H9 (cell line): ENCODE results near the gene SYT9. TPM values are rescaled to one million over a fixed set of nuclear protein-coding genes. Genes with fewer than 3 reads are reported as not detected.

Experiments
- DNase-seq: peaks from one replicate; pipeline ENCODE4 v3.0.0-alpha.2; 2017
- H2AFZ ChIP-seq: one replicate; pipeline ENCODE4 v1.6.1; 2013; ENCODE audit warnings: mild to moderate bottlenecking, low read length, control low read depth, moderate library complexity
- H2AK5ac ChIP-seq: 2 replicates; pipeline ENCODE4 v1.6.1; 2013; ENCODE audit warnings: low read length, control low read depth, mixed read lengths; ENCODE audit not compliant: insufficient read length
- H2BK120ac ChIP-seq: one replicate; pipeline ENCODE4 v1.6.1; 2013; ENCODE audit warnings: low read depth, mild to moderate bottlenecking, low read length, control low read depth, inconsistent platforms; ENCODE audit not compliant: poor library complexity, severe bottlenecking
- H2BK12ac ChIP-seq: 2 replicates; pipeline ENCODE4 v1.6.1; 2013; ENCODE audit warnings: low read length, control low read depth, mixed read lengths, low read depth; ENCODE audit not compliant: insufficient read length
- H2BK15ac ChIP-seq: 2 replicates; pipeline ENCODE4 v1.6.1; 2013; ENCODE audit warnings: low read depth, low read length, control low read depth
- H2BK20ac ChIP-seq: one replicate; pipeline ENCODE4 v1.6.1; 2013; ENCODE audit warnings: low read depth, mild to moderate bottlenecking, low read length, control low read depth, inconsistent platforms; ENCODE audit not compliant: poor library complexity, severe bottlenecking
- H2BK5ac ChIP-seq: 2 replicates; pipeline ENCODE4 v1.6.1; 2013; ENCODE audit warnings: low read length, control low read depth, mixed read lengths; ENCODE audit not compliant: insufficient read length
- H3K14ac ChIP-seq: 2 replicates; pipeline ENCODE4 v1.6.1; 2013; ENCODE audit warnings: low read length, control low read depth; ENCODE audit not compliant: insufficient read depth
- H3K18ac ChIP-seq: 2 replicates; pipeline ENCODE4 v1.6.1; 2013; ENCODE audit warnings: low read depth, mild to moderate bottlenecking, mixed read lengths, low read length, control low read depth; ENCODE audit not compliant: insufficient read length
- H3K23ac ChIP-seq: 2 replicates; pipeline ENCODE4 v1.6.1; 2013; ENCODE audit warnings: low read length, control low read depth, mixed read lengths, low read depth; ENCODE audit not compliant: insufficient read length
- H3K23me2 ChIP-seq: 2 replicates; pipeline ENCODE4 v1.6.1; 2013; ENCODE audit warnings: low read depth, mild to moderate bottlenecking, mixed read lengths, low read length, control low read depth; ENCODE audit not compliant: insufficient read length, poor library complexity, severe bottlenecking
- H3K27ac ChIP-seq: 2 replicates; pipeline ENCODE4 v1.5.1; 2013; ENCODE audit warnings: low read length, control low read depth, mixed read lengths, low read depth; ENCODE audit not compliant: insufficient read length
- H3K27me3 ChIP-seq: 2 replicates; pipeline ENCODE4 v1.6.1; 2013; ENCODE audit warnings: low read length, control low read depth, inconsistent platforms; ENCODE audit not compliant: insufficient read depth
- H3K4ac ChIP-seq: 2 replicates; pipeline ENCODE4 v1.6.1; 2013; ENCODE audit warnings: low read depth, mild to moderate bottlenecking, control low read depth, inconsistent platforms, low read length, moderate library complexity
- H3K4me1 ChIP-seq: 2 replicates; pipeline ENCODE4 v1.6.1; 2013; ENCODE audit warnings: low read length, control low read depth, inconsistent platforms; ENCODE audit not compliant: insufficient read depth
- H3K4me2 ChIP-seq: 2 replicates; pipeline ENCODE4 v1.6.1; 2013; ENCODE audit warnings: low read length, control low read depth, mixed read lengths; ENCODE audit not compliant: insufficient read length, insufficient read depth
- H3K56ac ChIP-seq: 2 replicates; pipeline ENCODE4 v1.6.1; 2013; ENCODE audit warnings: low read depth, mild to moderate bottlenecking, mixed read lengths, low read length, control low read depth; ENCODE audit not compliant: insufficient read length
- H3K79me1 ChIP-seq: 2 replicates; pipeline ENCODE4 v1.6.1; 2013; ENCODE audit warnings: low read depth, mild to moderate bottlenecking, moderate library complexity, low read length, control low read depth, inconsistent platforms; ENCODE audit not compliant: insufficient read depth, poor library complexity, severe bottlenecking
- H3K79me2 ChIP-seq: 2 replicates; pipeline ENCODE4 v1.6.1; 2013; ENCODE audit warnings: low read length, control low read depth, inconsistent platforms; ENCODE audit not compliant: insufficient read depth
- H3K9ac ChIP-seq: 2 replicates; pipeline ENCODE4 v1.6.1; 2013; ENCODE audit warnings: low read length, control low read depth, mixed read lengths; ENCODE audit not compliant: insufficient read length; ENCODE audit errors: extremely low read depth
- H3K9me3 ChIP-seq: one replicate; pipeline ENCODE4 v1.6.1; 2013; ENCODE audit warnings: low read depth, low read length, inconsistent platforms; ENCODE audit not compliant: control insufficient read depth
- H3T11ph ChIP-seq: one replicate; pipeline ENCODE4 v1.6.1; 2013; ENCODE audit warnings: mild to moderate bottlenecking, low read length, control low read depth, inconsistent platforms
- H4K20me1 ChIP-seq: one replicate; pipeline ENCODE4 v1.6.1; 2013; ENCODE audit not compliant: control insufficient read depth, insufficient read length, insufficient read depth
- H4K5ac ChIP-seq: 2 replicates; pipeline ENCODE4 v1.6.1; 2013; ENCODE audit warnings: low read depth, mild to moderate bottlenecking, mixed read lengths, low read length, control low read depth; ENCODE audit not compliant: insufficient read length
- H4K8ac ChIP-seq: replicated peaks from 2 replicates; pipeline ENCODE4 v1.6.1; 2013; ENCODE audit warnings: low read length, control low read depth, mixed read lengths, low read depth; ENCODE audit not compliant: insufficient read length
- H4K91ac ChIP-seq: 2 replicates; pipeline ENCODE4 v1.6.1; 2013; ENCODE audit warnings: low read depth, mild to moderate bottlenecking, moderate library complexity, mixed read lengths, low read length, control low read depth; ENCODE audit not compliant: insufficient read length
- H3K27ac Mint-ChIP-seq, 3 experiments: 2 replicates in 2 of 3; 3 replicates in 1 of 3; pipeline ENCODE4 v1.8.0; 2020 to 2021; ENCODE audit warnings: mixed read lengths in 3 of 3, mild to moderate bottlenecking in 1 of 3, moderate library complexity in 1 of 3
- H3K27me3 Mint-ChIP-seq: 2 replicates; pipeline ENCODE4 v1.8.0; 2021; ENCODE audit warnings: low read depth, mild to moderate bottlenecking, moderate library complexity, mixed read lengths
- H3K36me3 Mint-ChIP-seq, 3 experiments: 2 replicates in 2 of 3; 3 replicates in 1 of 3; pipeline ENCODE4 v1.8.0; 2020 to 2021; ENCODE audit warnings: low read depth in 3 of 3, mixed read lengths in 3 of 3; ENCODE audit not compliant: insufficient read depth in 1 of 3
- H3K4me1 Mint-ChIP-seq, 2 experiments: 2 replicates each; pipeline ENCODE4 v1.8.0; 2020; ENCODE audit warnings: mixed read lengths in 2 of 2
- H3K4me3 Mint-ChIP-seq, 2 experiments: 2 replicates in 1 of 2; 3 replicates in 1 of 2; pipeline ENCODE4 v1.8.0; 2020 to 2021; ENCODE audit warnings: mild to moderate bottlenecking in 2 of 2, mixed read lengths in 2 of 2, moderate library complexity in 1 of 2
- H3K9me3 Mint-ChIP-seq, 2 experiments: 2 replicates in 1 of 2; 3 replicates in 1 of 2; pipeline ENCODE4 v1.8.0; 2020; ENCODE audit warnings: mild to moderate bottlenecking in 2 of 2, mixed read lengths in 2 of 2, moderate library complexity in 1 of 2
- WGBS: extraction: QIAGEN DNeasy Blood & Tissue Kit; methylation state at CpG from one replicate; pipeline ENCODE4 v1.1.7; 2013; ENCODE audit warnings: missing lambda C conversion rate, low lambda C conversion rate, mixed read lengths; ENCODE audit not compliant: insufficient read length; ENCODE audit errors: extremely low coverage; 5-methylcytosine and 5-hydroxymethylcytosine counted together
- total RNA-seq: library from RNA; stranded (reverse); gene quantifications from 2 replicates; pipeline ENCODE4 v1.2.1, GENCODE V29; 2021
- TF ChIP-seq, protein P1 (sequence below): fragments of 200-600 bp; sonication (generic); conservative IDR thresholded peaks from 3 replicates; pipeline ENCODE4 v1.8.0; 2021; ENCODE audit warnings: antibody characterized with exemption, mild to moderate bottlenecking

SYT9 gene
- total RNA-seq, 1 experiment from 2014 or later: 0.63 TPM

GRCh38 chr11:7279676-7280075 lies 28.0 kb downstream of the SYT9 start:
- Histone ChIP-seq H3K23ac (no peak overlapping the region), H2AFZ (no peak overlapping the region), H3K27me3 (no peaks in the 10 kb centered on the region), H4K5ac (no peak overlapping the region), H2BK20ac (no peak overlapping the region), H3K4ac (no peak overlapping the region), H3K4me2 (no peak overlapping the region), H3K56ac (no peak overlapping the region), H3K9me3 (no peaks in the 10 kb centered on the region), H2BK15ac (no peak overlapping the region), H2BK12ac (no peak overlapping the region), H3K18ac (no peak overlapping the region), H2AK5ac (no peak overlapping the region), H2BK120ac (no peak overlapping the region), H3K9ac (no peak overlapping the region), H3K27ac (no peak overlapping the region), H4K91ac (no peak overlapping the region), H4K20me1 (no peaks in the 10 kb centered on the region), H3K23me2 (no peaks in the 10 kb centered on the region), H2BK5ac (no peak overlapping the region), H4K8ac (no peak overlapping the region), H3K79me2 (no peaks in the 10 kb centered on the region), H3K79me1 (no peaks in the 10 kb centered on the region), H3T11ph (no peak overlapping the region), H3K14ac (no peak overlapping the region), H3K4me1 (peaks cover 2% of the 10 kb centered on the region; the same call in 1 of the 2 replicates)
- Mint-ChIP-seq H3K9me3 (no peaks in the 10 kb centered on the region; a peak in 1 of 5 replicates), H3K27me3 (no peaks in the 10 kb centered on the region; the same call in 1 of the 2 replicates), H3K36me3 (no peaks in the 10 kb centered on the region), H3K4me1 (peaks cover 5 to 11% of the 10 kb centered on the region in 2 experiments), H3K4me3 (no peak overlapping the region), H3K27ac (no peak overlapping the region)
- DNase-seq: no peak
- WGBS: no CpG with 5 or more reads among the region's 1 CpG
- TF ChIP-seq, protein P1, sequence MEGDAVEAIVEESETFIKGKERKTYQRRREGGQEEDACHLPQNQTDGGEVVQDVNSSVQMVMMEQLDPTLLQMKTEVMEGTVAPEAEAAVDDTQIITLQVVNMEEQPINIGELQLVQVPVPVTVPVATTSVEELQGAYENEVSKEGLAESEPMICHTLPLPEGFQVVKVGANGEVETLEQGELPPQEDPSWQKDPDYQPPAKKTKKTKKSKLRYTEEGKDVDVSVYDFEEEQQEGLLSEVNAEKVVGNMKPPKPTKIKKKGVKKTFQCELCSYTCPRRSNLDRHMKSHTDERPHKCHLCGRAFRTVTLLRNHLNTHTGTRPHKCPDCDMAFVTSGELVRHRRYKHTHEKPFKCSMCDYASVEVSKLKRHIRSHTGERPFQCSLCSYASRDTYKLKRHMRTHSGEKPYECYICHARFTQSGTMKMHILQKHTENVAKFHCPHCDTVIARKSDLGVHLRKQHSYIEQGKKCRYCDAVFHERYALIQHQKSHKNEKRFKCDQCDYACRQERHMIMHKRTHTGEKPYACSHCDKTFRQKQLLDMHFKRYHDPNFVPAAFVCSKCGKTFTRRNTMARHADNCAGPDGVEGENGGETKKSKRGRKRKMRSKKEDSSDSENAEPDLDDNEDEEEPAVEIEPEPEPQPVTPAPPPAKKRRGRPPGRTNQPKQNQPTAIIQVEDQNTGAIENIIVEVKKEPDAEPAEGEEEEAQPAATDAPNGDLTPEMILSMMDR: no peak
